ENCODE results near the gene FRMPD1.

- TF ChIP-seq POLR2AphosphoS5 (IDR thresholded peaks at IDR 0.05; ENCODE audit: low read depth, low read length) (no peak), POLR2A (IDR thresholded peaks at IDR 0.05; ENCODE audit: low read depth, low read length) (no peak), POU2F2 (IDR thresholded peaks at IDR 0.05; ENCODE audit: low read depth, low read length) (no peak), SPI1 (IDR thresholded peaks at IDR 0.05; ENCODE audit: low read depth, low read length) (no peak)
Measured at GRCh38 chr9:37729499-37729898, 78.7 kb downstream of the FRMPD1 start.
